Measurements from ENCODE around the gene TRIM71.

DNA sequence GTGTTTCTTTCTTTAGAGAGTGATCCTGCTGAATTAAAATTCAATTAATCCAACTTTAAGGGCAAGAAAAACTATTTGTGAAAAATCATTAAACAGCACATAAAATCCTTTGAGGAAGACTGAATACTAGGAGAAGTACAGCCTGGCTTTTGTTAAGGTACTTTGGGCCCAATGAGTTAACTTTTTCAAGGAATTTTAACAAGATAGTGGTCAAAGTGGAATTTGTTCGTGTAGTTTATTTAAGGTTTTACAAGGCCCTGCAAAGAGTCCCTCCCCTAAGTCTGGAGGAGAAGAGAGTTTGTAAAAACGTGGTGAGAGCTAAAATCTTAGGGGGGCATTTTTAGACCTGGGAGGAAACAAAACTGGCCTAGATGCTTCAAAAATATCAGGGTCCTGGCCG is 26.0 kb upstream of the TRIM71 start:
- TF ChIP-seq SP1 (IDR thresholded peaks at IDR 0.05; ENCODE audit: low read depth), result no peak
- TF ChIP-seq, protein P1, sequence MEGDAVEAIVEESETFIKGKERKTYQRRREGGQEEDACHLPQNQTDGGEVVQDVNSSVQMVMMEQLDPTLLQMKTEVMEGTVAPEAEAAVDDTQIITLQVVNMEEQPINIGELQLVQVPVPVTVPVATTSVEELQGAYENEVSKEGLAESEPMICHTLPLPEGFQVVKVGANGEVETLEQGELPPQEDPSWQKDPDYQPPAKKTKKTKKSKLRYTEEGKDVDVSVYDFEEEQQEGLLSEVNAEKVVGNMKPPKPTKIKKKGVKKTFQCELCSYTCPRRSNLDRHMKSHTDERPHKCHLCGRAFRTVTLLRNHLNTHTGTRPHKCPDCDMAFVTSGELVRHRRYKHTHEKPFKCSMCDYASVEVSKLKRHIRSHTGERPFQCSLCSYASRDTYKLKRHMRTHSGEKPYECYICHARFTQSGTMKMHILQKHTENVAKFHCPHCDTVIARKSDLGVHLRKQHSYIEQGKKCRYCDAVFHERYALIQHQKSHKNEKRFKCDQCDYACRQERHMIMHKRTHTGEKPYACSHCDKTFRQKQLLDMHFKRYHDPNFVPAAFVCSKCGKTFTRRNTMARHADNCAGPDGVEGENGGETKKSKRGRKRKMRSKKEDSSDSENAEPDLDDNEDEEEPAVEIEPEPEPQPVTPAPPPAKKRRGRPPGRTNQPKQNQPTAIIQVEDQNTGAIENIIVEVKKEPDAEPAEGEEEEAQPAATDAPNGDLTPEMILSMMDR (IDR thresholded peaks at IDR 0.05 in 2 of 3, conservative IDR thresholded peaks at IDR 0.05 in 1 of 3; ENCODE audit: borderline replicate concordance in 1 of 3, insufficient read depth in 1 of 3, low read depth in 2 of 3, low read length in 2 of 3), result no peak
- no peak for TF ChIP-seq EZH2 (IDR thresholded peaks at IDR 0.05)
- TF ChIP-seq POLR2AphosphoS5 (IDR thresholded peaks at IDR 0.05; ENCODE audit: low read depth, low read length), result no peak
- TF ChIP-seq RAD21 (IDR thresholded peaks at IDR 0.05; ENCODE audit: low read depth), result no peak
- TF ChIP-seq, protein P2, sequence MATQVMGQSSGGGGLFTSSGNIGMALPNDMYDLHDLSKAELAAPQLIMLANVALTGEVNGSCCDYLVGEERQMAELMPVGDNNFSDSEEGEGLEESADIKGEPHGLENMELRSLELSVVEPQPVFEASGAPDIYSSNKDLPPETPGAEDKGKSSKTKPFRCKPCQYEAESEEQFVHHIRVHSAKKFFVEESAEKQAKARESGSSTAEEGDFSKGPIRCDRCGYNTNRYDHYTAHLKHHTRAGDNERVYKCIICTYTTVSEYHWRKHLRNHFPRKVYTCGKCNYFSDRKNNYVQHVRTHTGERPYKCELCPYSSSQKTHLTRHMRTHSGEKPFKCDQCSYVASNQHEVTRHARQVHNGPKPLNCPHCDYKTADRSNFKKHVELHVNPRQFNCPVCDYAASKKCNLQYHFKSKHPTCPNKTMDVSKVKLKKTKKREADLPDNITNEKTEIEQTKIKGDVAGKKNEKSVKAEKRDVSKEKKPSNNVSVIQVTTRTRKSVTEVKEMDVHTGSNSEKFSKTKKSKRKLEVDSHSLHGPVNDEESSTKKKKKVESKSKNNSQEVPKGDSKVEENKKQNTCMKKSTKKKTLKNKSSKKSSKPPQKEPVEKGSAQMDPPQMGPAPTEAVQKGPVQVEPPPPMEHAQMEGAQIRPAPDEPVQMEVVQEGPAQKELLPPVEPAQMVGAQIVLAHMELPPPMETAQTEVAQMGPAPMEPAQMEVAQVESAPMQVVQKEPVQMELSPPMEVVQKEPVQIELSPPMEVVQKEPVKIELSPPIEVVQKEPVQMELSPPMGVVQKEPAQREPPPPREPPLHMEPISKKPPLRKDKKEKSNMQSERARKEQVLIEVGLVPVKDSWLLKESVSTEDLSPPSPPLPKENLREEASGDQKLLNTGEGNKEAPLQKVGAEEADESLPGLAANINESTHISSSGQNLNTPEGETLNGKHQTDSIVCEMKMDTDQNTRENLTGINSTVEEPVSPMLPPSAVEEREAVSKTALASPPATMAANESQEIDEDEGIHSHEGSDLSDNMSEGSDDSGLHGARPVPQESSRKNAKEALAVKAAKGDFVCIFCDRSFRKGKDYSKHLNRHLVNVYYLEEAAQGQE (IDR thresholded peaks at IDR 0.05; ENCODE audit: low read depth), result no peak
- no peak for TF ChIP-seq ELF1 (IDR thresholded peaks at IDR 0.05; ENCODE audit: borderline replicate concordance, low read depth)
- TF ChIP-seq ZNF274 (IDR thresholded peaks at IDR 0.05; ENCODE audit: low read depth, low read length), result no peak
- TF ChIP-seq EZH2phosphoT487 (IDR thresholded peaks at IDR 0.05; ENCODE audit: borderline replicate concordance), result no peak
- no peak for TF ChIP-seq POLR2A (IDR thresholded peaks at IDR 0.05; ENCODE audit: borderline replicate concordance, extremely low read depth, insufficient read depth, insufficient read length)
- no peak for TF ChIP-seq TCF7L2 (IDR thresholded peaks at IDR 0.05; ENCODE audit: borderline replicate concordance, extremely low read depth, insufficient read depth, insufficient read length)
- no peak for TF ChIP-seq CEBPB (IDR thresholded peaks at IDR 0.05; ENCODE audit: low read depth)
- no peak for TF ChIP-seq YY1 (IDR thresholded peaks at IDR 0.05; ENCODE audit: extremely low read depth, insufficient replicate concordance, low read depth, low read length)

Data from HCT116 (cell line).